Esophagus (tissue), 2 donors: ENCODE results near the gene ELMOD2. TPM values are rescaled to one million over a fixed set of nuclear protein-coding genes. Genes with fewer than 3 reads are reported as not detected.

ENCODE experiments used
- H3K27ac ChIP-seq, 2 donors: one replicate each; pipeline ENCODE4 v1.5.1; 2013; ENCODE audit warnings: low read depth in 2 of 2, mild to moderate bottlenecking in 2 of 2, inconsistent platforms in 1 of 2, low read length in 1 of 2, moderate library complexity in 1 of 2
- H3K27me3 ChIP-seq, 2 donors: one replicate each; pipeline ENCODE4 v1.6.1; 2013; ENCODE audit warnings: low read length in 2 of 2, control low read depth in 1 of 2, mild to moderate bottlenecking in 1 of 2; ENCODE audit not compliant: insufficient read depth in 2 of 2, control insufficient read depth in 1 of 2
- H3K36me3 ChIP-seq, 2 donors: one replicate each; pipeline ENCODE4 v1.6.1; 2013; ENCODE audit warnings: low read length in 1 of 2; ENCODE audit not compliant: control insufficient read depth in 2 of 2, insufficient read depth in 2 of 2
- H3K4me1 ChIP-seq, 2 donors: one replicate each; pipeline ENCODE4 v1.6.1; 2013; ENCODE audit warnings: low read length in 1 of 2; ENCODE audit not compliant: control insufficient read depth in 2 of 2, insufficient read depth in 2 of 2
- H3K4me3 ChIP-seq, 2 donors: one replicate each; pipeline ENCODE4 v1.5.1; 2013; ENCODE audit warnings: low read length in 2 of 2, mild to moderate bottlenecking in 2 of 2, low read depth in 1 of 2, moderate library complexity in 1 of 2
- H3K9me3 ChIP-seq, 2 donors: one replicate each; pipeline ENCODE4 v1.6.1; 2013; ENCODE audit warnings: mild to moderate bottlenecking in 2 of 2, low read depth in 1 of 2, low read length in 1 of 2, moderate library complexity in 1 of 2; ENCODE audit not compliant: control insufficient read depth in 2 of 2, insufficient read depth in 1 of 2
- WGBS, 2 donors: extraction: QIAGEN DNeasy Blood & Tissue Kit; methylation state at CpG; one replicate each; pipeline ENCODE4 v1.1.7; 2013; 5-methylcytosine and 5-hydroxymethylcytosine counted together
- polyA plus RNA-seq, 2 donors: library from polyadenylated mRNA; stranded (reverse); fragments of 200-250 nt; gene quantifications; one replicate each; pipeline ENCODE4 v1.2.3, GENCODE V29; 2013
- donor health status: healthy with polysubstance abuse.
- donor health status: Bipolar disorder and iron deficiency.

ELMOD2 gene
- polyA plus RNA-seq, 2 donors, result 4.9 to 6.4 TPM

GRCh38 chr4:140523370-140523856 lies 555 bp upstream of the ELMOD2 start:
- no peaks in the 10 kb centered on the region for H3K36me3 ChIP-seq
- H3K9me3 ChIP-seq, result no peaks in the 10 kb centered on the region
- H3K4me1 ChIP-seq, result no peaks in the 10 kb centered on the region
- H3K27me3 ChIP-seq, result no peaks in the 10 kb centered on the region
- H3K27ac ChIP-seq, result no peak overlapping the region
- WGBS, 2 donors, result 10 to 19% methylated on average over 8 of the region's 8 CpGs
- H3K4me3 ChIP-seq, result peak overlapping the region in 1 of 2 donors; percentile 96

GRCh38 chr4:140529434-140529833 lies 5.5 kb downstream of the ELMOD2 start:
- no peaks in the 10 kb centered on the region for H3K36me3 ChIP-seq
- H3K27me3 ChIP-seq, result no peaks in the 10 kb centered on the region
- H3K4me3 ChIP-seq, result no peak overlapping the region
- no peak overlapping the region for H3K27ac ChIP-seq
- H3K9me3 ChIP-seq, result no peaks in the 10 kb centered on the region
- 75 to 86% methylated on average over 1 of the region's 1 CpG for WGBS, 2 donors
- no peaks in the 10 kb centered on the region for H3K4me1 ChIP-seq

GRCh38 chr4:140533951-140534480 lies 10.0 kb downstream of the ELMOD2 start:
- no peak overlapping the region for H3K27ac ChIP-seq
- H3K36me3 ChIP-seq, result peaks cover 0 to 4% of the 10 kb centered on the region in 2 donors
- H3K4me1 ChIP-seq, result no peaks in the 10 kb centered on the region
- no peaks in the 10 kb centered on the region for H3K9me3 ChIP-seq
- no peak overlapping the region for H3K4me3 ChIP-seq
- 79 to 81% methylated on average over 4 of the region's 4 CpGs for WGBS, 2 donors
- H3K27me3 ChIP-seq, result no peaks in the 10 kb centered on the region

- Histone ChIP-seq H3K9me3 (no peaks in the 10 kb centered on the region), H3K36me3 (no peaks in the 10 kb centered on the region), H3K27me3 (no peaks in the 10 kb centered on the region), H3K4me1 (no peaks in the 10 kb centered on the region), H3K4me3 (no peak overlapping the region), H3K27ac (no peak overlapping the region)
- WGBS, 2 donors, result 73 to 76% methylated on average over 6 of the region's 6 CpGs
Observed at GRCh38 chr4:140556372-140557085, 32.6 kb downstream of the ELMOD2 start.

- H3K4me3 ChIP-seq, result no peak overlapping the region
- no peaks in the 10 kb centered on the region for H3K27me3 ChIP-seq
- no peaks in the 10 kb centered on the region for H3K9me3 ChIP-seq
- H3K36me3 ChIP-seq, result no peaks in the 10 kb centered on the region
- H3K4me1 ChIP-seq, result no peaks in the 10 kb centered on the region
- 83 to 85% methylated on average over 4 of the region's 4 CpGs for WGBS, 2 donors
- no peak overlapping the region for H3K27ac ChIP-seq
Observed at GRCh38 chr4:140557831-140558435, 34.0 kb downstream of the ELMOD2 start.

- H3K4me1 ChIP-seq, result no peaks in the 10 kb centered on the region
- H3K4me3 ChIP-seq, result no peak overlapping the region
- no peaks in the 10 kb centered on the region for H3K27me3 ChIP-seq
- WGBS, 2 donors, result 78 to 86% methylated on average over 6 of the region's 6 CpGs
- H3K36me3 ChIP-seq, result no peaks in the 10 kb centered on the region
- no peaks in the 10 kb centered on the region for H3K9me3 ChIP-seq
- no peak overlapping the region for H3K27ac ChIP-seq
Observed at GRCh38 chr4:140559696-140560095, 35.7 kb downstream of the ELMOD2 start.

- Histone ChIP-seq H3K36me3 (no peaks in the 10 kb centered on the region), H3K9me3 (peaks cover 3 to 5% of the 10 kb centered on the region in 2 donors), H3K27me3 (peaks cover 4 to 16% of the 10 kb centered on the region in 2 donors), H3K4me3 (peak within 1 kb of the TSS; percentile 57 to 58), H3K27ac (no peak within 1 kb of the TSS), H3K4me1 (peaks cover 3 to 10% of the 10 kb centered on the region in 2 donors)
- 3% methylated on average over 64 to 69 of the region's 69 CpGs for WGBS, 2 donors
Observed at GRCh38 chr4:140568507-140569306, 44.7 kb downstream of the ELMOD2 start, which contains the start of gene UCP1. Gene UCP1, minus strand, starts transcription at chr4:140568961. Its CDS starts 232 bp downstream, at chr4:140568729.

GRCh38 chr4:140569307-140569638 lies 45.3 kb downstream of the ELMOD2 start:
- H3K9me3 ChIP-seq, result peaks cover 3 to 5% of the 10 kb centered on the region in 2 donors
- no peaks in the 10 kb centered on the region for H3K36me3 ChIP-seq
- peaks cover 4 to 16% of the 10 kb centered on the region in 2 donors for H3K27me3 ChIP-seq
- H3K27ac ChIP-seq, result no peak overlapping the region
- H3K4me3 ChIP-seq, result peak overlapping the region; percentile 57 to 58
- 48 to 55% methylated on average over 7 of the region's 7 CpGs for WGBS, 2 donors
- peaks cover 3 to 10% of the 10 kb centered on the region in 2 donors for H3K4me1 ChIP-seq

GRCh38 chr4:140571620-140572019 lies 47.7 kb downstream of the ELMOD2 start:
- Histone ChIP-seq H3K27ac (no peak overlapping the region), H3K4me1 (peaks cover 3 to 10% of the 10 kb centered on the region in 2 donors), H3K4me3 (no peak overlapping the region), H3K9me3 (peaks cover 3 to 5% of the 10 kb centered on the region in 2 donors), H3K36me3 (no peaks in the 10 kb centered on the region), H3K27me3 (peaks cover 4 to 16% of the 10 kb centered on the region in 2 donors)
- 82 to 87% methylated on average over 2 of the region's 2 CpGs for WGBS, 2 donors
